DMS53 treated with DMSO at 0.1 percent for 48 hours (cell line): ENCODE measurements around the gene POU2F1.
"Not testable (repeated sequence)": the region's sequence is repeated elsewhere in the genome, so short reads cannot be mapped to it uniquely, and the experiment has no call there.

Source experiments
- DNase-seq: peaks from one replicate; lab custom pipeline; 2025; ENCODE audit not compliant: unreplicated experiment; lab: John Stamatoyannopoulos, UW

Gene POU2F1

DNA sequence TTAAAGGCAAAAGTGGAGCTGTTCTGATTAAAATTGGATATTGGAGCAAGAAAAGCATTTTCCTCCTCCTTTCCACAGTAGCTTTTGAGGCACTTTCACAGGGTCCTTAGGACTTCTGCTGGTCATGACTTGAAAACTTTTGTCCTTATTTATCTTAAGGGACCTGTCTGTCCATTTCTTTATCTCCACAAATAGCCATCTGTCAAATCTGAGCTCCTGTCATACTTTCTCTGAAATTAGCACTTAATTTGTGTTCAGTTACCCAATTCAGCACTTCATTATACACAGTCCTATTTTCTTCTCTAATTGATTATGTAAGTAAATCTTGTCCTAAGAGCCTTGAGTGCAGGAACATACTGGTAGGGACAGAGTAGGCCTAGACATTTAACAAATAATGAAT, 9.8 kb downstream of the POU2F1 start:
- DNase-seq, result no peak

DNA sequence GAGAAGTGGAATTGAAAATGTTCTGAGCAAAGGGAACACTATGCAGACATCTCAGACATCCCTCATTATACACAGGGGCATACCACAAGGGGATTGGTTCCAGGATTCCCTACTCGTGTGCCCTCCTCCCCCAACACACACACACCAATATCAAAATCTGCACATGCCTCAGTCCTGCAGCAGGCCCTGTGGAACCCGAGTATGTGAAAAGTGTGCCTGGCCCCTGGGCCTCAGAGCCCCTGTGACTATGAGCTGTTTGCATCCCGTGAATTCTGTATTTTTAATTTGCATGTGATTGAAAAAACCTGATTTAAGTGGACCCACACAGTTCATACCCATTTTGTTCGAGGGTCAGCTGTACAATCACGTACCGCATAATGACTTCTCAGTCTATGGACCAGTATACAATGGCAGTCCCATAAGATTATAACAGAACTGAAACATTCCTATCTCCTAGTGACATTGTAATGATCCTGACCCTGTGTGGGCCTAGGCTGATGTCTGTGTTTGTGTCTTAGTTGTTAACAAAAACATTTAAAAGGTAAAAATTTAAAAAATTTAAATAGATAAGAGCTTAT, 11.3 kb downstream of the POU2F1 start:
- DNase-seq, result no peak

DNA sequence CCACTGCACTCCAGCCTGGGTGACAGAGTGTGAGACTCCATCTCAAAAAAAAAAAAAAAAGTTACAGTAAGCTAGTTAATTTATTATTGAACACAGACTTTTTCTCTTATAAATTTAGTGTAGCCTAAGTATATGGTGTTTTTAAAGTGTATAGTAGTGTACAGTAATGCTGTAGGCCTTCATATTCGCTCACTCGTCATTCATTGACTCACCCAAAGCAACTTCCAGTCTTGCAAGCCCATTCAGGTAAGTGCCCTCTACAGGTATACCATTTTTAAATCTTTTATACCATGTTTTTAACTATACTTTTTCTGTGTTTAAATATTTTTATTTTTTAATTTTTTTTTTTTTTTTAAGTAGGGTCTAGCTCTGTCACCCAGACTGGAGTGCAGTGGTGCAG, 12.1 kb downstream of the POU2F1 start:
- DNase-seq, result no peak

GRCh38 chr1:167233373-167233772, 12.7 kb downstream of the POU2F1 start:
- DNase-seq, result no peak

- no peak for DNase-seq
Observed at GRCh38 chr1:167237000-167237399, 16.3 kb downstream of the POU2F1 start.

- no peak for DNase-seq
Observed at GRCh38 chr1:167238713-167239112, 18.0 kb downstream of the POU2F1 start.

DNA sequence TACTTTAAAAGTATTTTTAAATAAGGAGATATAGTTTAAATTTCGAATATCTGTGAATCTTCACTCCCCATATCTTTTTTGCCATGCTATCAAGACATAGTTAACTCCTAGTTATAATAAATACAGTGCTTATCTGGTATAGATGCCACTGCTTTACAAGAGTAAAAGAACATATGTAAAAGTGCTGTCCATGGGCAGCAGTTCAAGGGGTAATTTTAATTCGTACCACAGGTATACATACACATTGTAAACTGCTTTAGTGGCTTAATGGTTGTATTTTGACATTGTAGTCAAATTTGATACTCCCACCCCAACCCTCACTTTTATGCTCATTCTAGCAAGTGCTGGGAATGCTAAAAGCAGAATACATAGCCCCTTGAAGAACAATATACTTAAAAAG, 18.6 kb downstream of the POU2F1 start:
- no peak for DNase-seq

DNA sequence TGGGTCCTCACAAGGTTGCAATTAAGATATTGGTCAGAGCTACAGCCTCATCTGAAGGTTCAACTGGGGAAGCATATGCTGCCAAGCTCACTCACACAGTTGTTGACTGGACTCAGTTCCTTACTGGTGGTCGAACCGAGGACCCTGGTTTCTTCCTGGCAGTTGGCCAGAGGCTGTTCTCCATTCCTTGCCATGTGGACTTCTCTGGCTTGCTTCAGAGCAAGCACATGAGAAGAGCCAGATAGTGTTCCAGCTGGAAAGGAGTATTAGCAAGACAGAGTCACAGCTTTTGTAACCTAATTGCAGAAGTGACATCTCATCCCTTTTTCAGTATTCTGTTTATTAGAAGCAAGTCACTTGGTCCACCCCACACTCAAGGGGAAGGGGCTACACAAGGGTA, 23.6 kb downstream of the POU2F1 start:
- DNase-seq, result no peak

DNA sequence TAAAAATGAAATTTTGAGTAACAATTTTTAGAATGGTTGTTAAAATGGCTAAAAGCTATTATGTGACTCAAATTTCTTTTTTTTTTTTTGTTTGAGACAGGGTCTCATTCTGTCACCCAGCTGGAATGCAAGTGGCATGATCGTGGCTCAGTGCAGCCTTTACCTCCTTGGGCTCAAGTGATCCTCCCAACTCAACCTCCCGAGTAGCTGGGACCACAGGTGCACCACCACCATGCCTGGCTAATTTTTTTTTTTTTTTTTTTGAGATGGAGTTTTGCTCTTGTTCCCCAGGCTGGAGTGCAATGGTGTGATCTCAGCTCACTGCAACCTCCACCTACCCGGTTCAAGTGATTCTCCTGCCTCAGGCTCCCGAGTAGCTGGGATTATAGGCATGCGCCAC, 24.5 kb downstream of the POU2F1 start:
- not testable (repeated sequence) for DNase-seq

DNA sequence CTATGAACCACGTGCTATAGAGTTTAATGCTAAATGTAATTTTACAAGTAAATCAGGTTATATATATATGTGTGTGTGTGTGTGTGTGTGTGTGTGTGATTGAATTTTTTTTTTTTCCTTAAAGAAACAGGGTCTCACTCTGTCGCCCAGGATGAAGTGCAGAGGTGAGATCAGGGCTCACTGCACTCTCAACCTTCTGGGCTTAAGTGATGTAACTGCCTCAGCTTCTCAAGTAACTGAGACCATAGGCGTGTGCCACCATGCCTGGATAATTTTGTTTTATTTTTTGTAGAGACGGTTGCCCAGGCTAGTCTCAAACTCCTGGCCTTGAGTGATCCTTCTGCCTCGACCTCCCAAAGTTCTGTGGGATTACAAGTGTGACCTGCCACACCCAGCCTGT, 26.3 kb downstream of the POU2F1 start:
- no peak for DNase-seq

DNA sequence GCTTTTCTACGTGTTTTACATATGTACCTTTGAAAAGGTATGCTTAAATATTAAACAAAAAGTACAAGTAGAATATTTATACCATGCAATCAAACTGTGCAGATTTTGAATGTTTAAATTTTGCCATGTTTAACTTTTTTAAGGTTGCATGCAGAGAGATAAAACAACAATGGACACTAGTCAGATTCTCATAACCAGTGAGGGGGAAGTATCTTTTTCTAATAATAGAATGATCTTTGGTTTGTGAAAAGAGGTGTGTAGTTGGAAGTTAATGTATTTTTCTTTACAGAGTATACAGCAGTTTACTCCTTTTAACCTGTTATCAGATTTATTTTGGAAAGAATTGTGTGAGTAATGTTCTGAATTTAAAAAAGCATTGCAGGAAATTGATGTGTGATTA, 27.1 kb downstream of the POU2F1 start:
- DNase-seq, result no peak

- no peak for DNase-seq
Observed at GRCh38 chr1:167248707-167249642, 28.3 kb downstream of the POU2F1 start.

DNA sequence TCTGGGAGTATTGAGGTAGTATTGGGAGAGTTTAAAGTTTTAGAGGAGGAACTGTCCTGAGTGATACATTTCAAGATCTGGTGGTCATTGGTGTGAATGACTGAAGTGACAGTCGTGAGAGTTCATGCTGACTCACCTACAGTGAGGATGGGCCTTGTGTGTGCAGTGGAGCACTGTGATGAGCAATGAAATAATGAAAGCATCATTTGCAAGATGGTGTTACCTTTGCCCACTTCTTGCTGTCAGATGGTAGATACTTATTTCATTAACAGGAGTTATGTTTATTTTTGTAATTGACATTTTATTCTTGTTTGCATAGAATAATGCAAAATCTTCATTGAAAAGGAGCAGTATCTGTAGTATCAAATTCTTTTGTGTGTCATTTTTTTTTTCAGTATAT, 29.0 kb downstream of the POU2F1 start:
- DNase-seq, result no peak

- no peak for DNase-seq
Observed at GRCh38 chr1:167250482-167250881, 29.8 kb downstream of the POU2F1 start.

DNA sequence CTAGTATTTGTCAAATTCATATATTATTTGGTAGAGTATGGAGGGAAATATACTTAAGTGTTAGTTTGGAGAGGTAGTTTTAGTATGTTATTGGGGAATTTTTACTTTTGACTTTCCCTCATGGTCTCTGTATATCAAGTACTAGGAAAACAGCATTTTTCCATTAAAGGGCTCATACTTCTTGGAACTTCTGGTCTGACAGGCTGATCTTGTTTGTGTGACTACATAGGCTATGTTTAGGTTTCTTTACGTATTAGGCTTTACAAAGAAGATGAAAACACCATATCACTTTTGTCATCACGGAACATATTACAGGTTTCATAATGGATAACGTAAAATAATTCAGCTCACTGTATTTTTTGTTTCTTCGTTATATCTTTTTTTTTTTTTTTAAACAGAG, 30.8 kb downstream of the POU2F1 start:
- no peak for DNase-seq

DNA sequence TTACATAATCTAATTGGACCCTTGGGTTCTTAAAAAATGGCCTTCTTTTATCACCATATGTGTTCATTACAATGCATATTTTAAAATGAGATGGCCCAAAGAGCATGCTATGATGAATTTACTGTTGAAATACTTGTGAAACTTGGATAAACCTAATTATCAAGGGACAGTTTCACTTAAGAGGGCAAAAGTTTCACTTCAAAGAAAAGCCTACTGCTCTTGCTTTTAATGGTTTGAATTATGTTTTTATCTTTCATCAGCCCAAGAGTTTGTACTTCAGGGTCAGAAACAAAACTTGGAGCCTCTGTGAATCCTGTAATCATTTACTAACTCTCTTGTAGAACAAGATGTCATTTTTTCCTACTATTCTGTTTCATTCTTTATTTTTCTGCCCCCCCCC, 32.3 kb downstream of the POU2F1 start:
- DNase-seq, result no peak

- no peak for DNase-seq
Observed at GRCh38 chr1:167258858-167259257, 38.2 kb downstream of the POU2F1 start.

DNA sequence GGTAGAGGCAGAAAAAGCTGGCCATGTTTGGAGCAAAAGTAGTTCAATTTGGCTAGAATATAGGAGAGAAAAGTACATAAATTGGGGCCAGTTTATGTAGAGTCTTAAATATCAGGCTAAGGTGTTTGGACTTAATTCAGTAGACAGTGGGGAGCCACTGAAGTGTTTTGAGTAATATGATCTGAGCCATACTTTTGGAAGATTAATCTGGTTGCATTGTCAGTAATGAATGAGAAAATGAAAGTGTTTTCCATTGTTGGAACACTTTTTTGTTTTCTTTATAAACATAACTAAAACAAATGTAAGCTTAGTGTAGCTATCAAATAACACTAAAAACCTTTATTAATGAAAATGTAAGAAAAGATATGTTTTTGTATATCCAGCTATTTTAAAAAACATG, 42.1 kb downstream of the POU2F1 start:
- no peak for DNase-seq

- no peak for DNase-seq
Observed at GRCh38 chr1:167263344-167263743, 42.7 kb downstream of the POU2F1 start.

DNA sequence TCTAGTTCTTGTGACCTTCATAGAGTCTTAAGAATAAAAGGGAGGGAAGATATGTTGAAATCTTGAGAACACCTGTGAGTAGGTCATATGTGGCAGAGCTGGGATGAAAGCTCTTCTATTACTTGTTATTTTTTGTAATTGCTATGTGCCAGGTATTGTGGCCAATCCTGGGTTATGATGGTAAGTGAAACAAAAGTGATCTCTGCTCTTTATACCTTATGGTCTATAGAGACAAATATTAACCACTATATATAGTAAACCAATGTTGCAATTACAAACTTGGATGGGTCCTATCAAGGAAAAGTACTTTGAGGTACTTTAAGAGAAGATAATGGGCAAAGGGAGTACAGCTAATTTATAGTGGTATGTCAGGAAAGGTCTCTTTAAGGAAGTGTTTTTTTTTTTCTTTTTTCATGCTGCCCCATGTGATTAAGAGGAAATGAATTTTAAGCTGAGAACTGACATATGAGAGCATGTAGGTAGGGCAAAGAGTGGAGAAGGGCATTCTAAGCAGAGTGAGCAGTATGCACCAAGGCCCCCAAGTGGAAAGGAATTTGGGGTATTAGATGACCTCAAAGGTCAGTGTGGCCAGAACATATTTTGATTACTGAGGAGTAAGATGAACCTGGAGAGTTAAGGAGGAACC, 43.3 kb downstream of the POU2F1 start:
- DNase-seq, result peak; percentile 4

GRCh38 chr1:167266965-167267364, 46.3 kb downstream of the POU2F1 start:
- DNase-seq, result no peak

GRCh38 chr1:167268347-167268787, 47.7 kb downstream of the POU2F1 start:
- DNase-seq, result no peak
